H1 (cell line): ENCODE data around the gene TMEM244. TPM values are rescaled to one million over a fixed set of nuclear protein-coding genes. Genes with fewer than 3 reads are reported as not detected.

Source experiments
- CTCF ChIA-PET: fragments of 300-600 bp; sonication (Branson Sonifier 250); formaldehyde crosslinking; loops from one replicate; lab custom pipeline; 2021; ENCODE audit not compliant: partially characterized antibody; lab: Charles Lee
- POLR2A ChIA-PET: fragments of 300-600 bp; sonication (Branson Sonifier 250); formaldehyde crosslinking; loops from one replicate; lab custom pipeline; 2021; ENCODE audit warnings: inconsistent platforms; ENCODE audit not compliant: partially characterized antibody; lab: Charles Lee
- DNase-seq, 2 experiments: peaks; one replicate each; pipeline versions ENCODE4 v3.0.0 to v3.0.0-alpha.2; 2010 to 2022; ENCODE audit warnings: low spot score in 2 of 2, low read depth in 1 of 2, mixed read lengths in 1 of 2
- FAIRE-seq: peaks from 2 replicates; lab custom pipeline; 2011; peaks lifted over from hg19 to GRCh38; lab: Jason Lieb, UNC
- H2AFZ ChIP-seq: 2 replicates; pipeline ENCODE4 v1.8.1; 2012; ENCODE audit warnings: low read length, inconsistent platforms
- H2AK5ac ChIP-seq: 2 replicates; pipeline ENCODE4 v1.6.1; 2013; ENCODE audit warnings: low read depth, low read length
- H2BK120ac ChIP-seq: replicated peaks from 2 replicates; pipeline ENCODE3; 2013; ENCODE audit warnings: low read depth, low read length, inconsistent platforms
- H2BK12ac ChIP-seq: 2 replicates; pipeline ENCODE4 v1.6.1; 2013; ENCODE audit warnings: low read depth, low read length
- H2BK15ac ChIP-seq: 2 replicates; pipeline ENCODE4 v1.6.1; 2013; ENCODE audit warnings: low read length
- H2BK20ac ChIP-seq: 2 replicates; pipeline ENCODE4 v1.6.1; 2013; ENCODE audit warnings: low read length
- H2BK5ac ChIP-seq: 2 replicates; pipeline ENCODE4 v1.6.1; 2013; ENCODE audit warnings: low read depth, low read length
- H3K14ac ChIP-seq: 2 replicates; pipeline ENCODE4 v1.6.1; 2013; ENCODE audit warnings: inconsistent platforms; ENCODE audit not compliant: insufficient read length
- H3K18ac ChIP-seq: 2 replicates; pipeline ENCODE4 v1.6.1; 2013; ENCODE audit warnings: low read length; ENCODE audit errors: extremely low read depth
- H3K23ac ChIP-seq: 2 replicates; pipeline ENCODE4 v1.6.1; 2013; ENCODE audit warnings: inconsistent platforms; ENCODE audit not compliant: insufficient read length
- H3K23me2 ChIP-seq: 2 replicates; pipeline ENCODE4 v1.6.1; 2013; ENCODE audit warnings: low read depth, low read length
- H3K27ac ChIP-seq: 2 replicates; pipeline ENCODE4 v1.6.1; 2011; ENCODE audit warnings: low read depth, low read length, inconsistent platforms
- H3K27me3 ChIP-seq, 4 experiments: replicated peaks in 1 of 4; 1 replicate in 1 of 4; 2 replicates in 3 of 4; pipeline versions ENCODE4 v1.6.1 to v1.8.1; 2011 to 2013; ENCODE audit warnings: low read length in 3 of 4, mild to moderate bottlenecking in 3 of 4, inconsistent platforms in 2 of 4, mixed read lengths in 2 of 4, moderate library complexity in 1 of 4; ENCODE audit not compliant: control insufficient read depth in 3 of 4, insufficient read depth in 3 of 4; ENCODE audit errors: extremely low read depth in 1 of 4
- H3K36me3 ChIP-seq, 4 experiments: 2 replicates each; pipeline versions ENCODE4 v1.6.1 to v1.8.1; 2011 to 2013; ENCODE audit warnings: mild to moderate bottlenecking in 4 of 4, low read length in 3 of 4, moderate library complexity in 2 of 4, control low read depth in 1 of 4, inconsistent platforms in 1 of 4; ENCODE audit not compliant: insufficient read depth in 4 of 4, control insufficient read depth in 2 of 4
- H3K4ac ChIP-seq: replicated peaks from 2 replicates; pipeline ENCODE3; 2013; ENCODE audit warnings: low read length, low read depth, mixed read lengths, inconsistent platforms; ENCODE audit not compliant: insufficient read length
- H3K4me1 ChIP-seq, 4 experiments: replicated peaks in 1 of 4; 1 replicate in 1 of 4; 2 replicates in 3 of 4; pipeline versions ENCODE4 v1.6.1 to v1.8.1; 2011 to 2013; ENCODE audit warnings: low read length in 3 of 4, inconsistent platforms in 2 of 4, mixed read lengths in 1 of 4; ENCODE audit not compliant: insufficient read depth in 4 of 4, control insufficient read depth in 3 of 4
- H3K4me2 ChIP-seq, 2 experiments: 2 replicates each; pipeline versions ENCODE4 v1.6.1 to v1.8.1; 2011 to 2013; ENCODE audit warnings: low read depth in 2 of 2, low read length in 2 of 2, control low read depth in 1 of 2, inconsistent platforms in 1 of 2, mild to moderate bottlenecking in 1 of 2; ENCODE audit not compliant: insufficient read depth in 1 of 2
- H3K4me3 ChIP-seq, 4 experiments: fragments of 200-600, 300-600 bp in 1 of 4; sonication (generic), shearing (Covaris generic), sonication (Bioruptor Twin) in 1 of 4; 2 replicates each; pipeline versions ENCODE4 v1.5.1 to v1.8.1; 2011 to 2016; ENCODE audit warnings: low read length in 4 of 4, low read depth in 3 of 4, control low read depth in 2 of 4, inconsistent platforms in 2 of 4, mild to moderate bottlenecking in 2 of 4, mixed read lengths in 1 of 4, moderate library complexity in 1 of 4; ENCODE audit not compliant: insufficient read depth in 2 of 4; ENCODE audit errors: extremely low read depth in 1 of 4
- H3K56ac ChIP-seq: replicated peaks from 2 replicates; pipeline ENCODE3; 2013; ENCODE audit warnings: low read depth, mild to moderate bottlenecking, mixed read lengths, low read length, inconsistent platforms; ENCODE audit not compliant: insufficient read length
- H3K79me1 ChIP-seq: 2 replicates; pipeline ENCODE4 v1.6.1; 2013; ENCODE audit warnings: low read depth, low read length, control low read depth
- H3K79me2 ChIP-seq, 2 experiments: 2 replicates each; pipeline versions ENCODE4 v1.6.1 to v1.8.1; 2012 to 2013; ENCODE audit warnings: low read length in 2 of 2, mild to moderate bottlenecking in 2 of 2, inconsistent platforms in 1 of 2; ENCODE audit not compliant: insufficient read depth in 2 of 2, control insufficient read depth in 1 of 2
- H3K9ac ChIP-seq, 4 experiments: replicated peaks in 1 of 4; 1 replicate in 1 of 4; 2 replicates in 3 of 4; pipeline versions ENCODE4 v1.6.1 to v1.8.1; 2011 to 2013; ENCODE audit warnings: low read depth in 3 of 4, low read length in 3 of 4, control low read depth in 2 of 4, mild to moderate bottlenecking in 2 of 4, moderate library complexity in 2 of 4, inconsistent platforms in 1 of 4; ENCODE audit errors: extremely low read depth in 1 of 4
- H3K9me3 ChIP-seq, 2 experiments: 2 replicates each; pipeline versions ENCODE4 v1.6.1 to v1.8.1; 2012 to 2013; ENCODE audit warnings: mild to moderate bottlenecking in 2 of 2, moderate library complexity in 2 of 2, control low read depth in 1 of 2, inconsistent platforms in 1 of 2, low read depth in 1 of 2, low read length in 1 of 2, mixed read lengths in 1 of 2; ENCODE audit not compliant: insufficient read depth in 2 of 2
- H4K20me1 ChIP-seq, 2 experiments: replicated peaks in 1 of 2; 2 replicates each; pipeline versions ENCODE3 to v1.8.1; 2011 to 2013; ENCODE audit warnings: inconsistent platforms in 2 of 2, low read length in 2 of 2, mild to moderate bottlenecking in 1 of 2; ENCODE audit not compliant: insufficient read depth in 2 of 2, control insufficient read depth in 1 of 2
- H4K5ac ChIP-seq: 2 replicates; pipeline ENCODE4 v1.6.1; 2013; ENCODE audit warnings: low read length, low read depth, mixed read lengths, inconsistent platforms; ENCODE audit not compliant: insufficient read length
- H4K8ac ChIP-seq: 2 replicates; pipeline ENCODE4 v1.8.0; 2013; ENCODE audit warnings: mild to moderate bottlenecking, moderate library complexity, low read length, inconsistent platforms; ENCODE audit not compliant: insufficient read depth; ENCODE audit errors: extremely low read depth
- H4K91ac ChIP-seq: replicated peaks from 2 replicates; pipeline ENCODE3; 2013; ENCODE audit warnings: low read length, mixed read lengths, inconsistent platforms; ENCODE audit not compliant: insufficient read length
- BACH1 ChIP-seq: IDR thresholded peaks from 2 replicates; pipeline ENCODE4 v1.6.1; 2012; ENCODE audit warnings: low read length, improper control_type of control experiment
- CEBPB ChIP-seq: IDR thresholded peaks from 2 replicates; pipeline ENCODE4 v1.6.1; 2012; ENCODE audit warnings: low read depth, low read length
- CREB1 ChIP-seq: IDR thresholded peaks from 2 replicates; pipeline ENCODE4 v1.6.1; 2012; ENCODE audit warnings: inconsistent platforms
- EGR1 ChIP-seq: IDR thresholded peaks from 2 replicates; pipeline ENCODE4 v1.6.1; 2011; ENCODE audit warnings: low read depth, low read length, borderline replicate concordance
- EZH2 ChIP-seq: fragments of 200-600 bp; sonication (generic); IDR thresholded peaks from 2 replicates; pipeline ENCODE4 v1.7.1; 2012; ENCODE audit warnings: low read depth, mild to moderate bottlenecking, moderate library complexity, low read length, inconsistent platforms; ENCODE audit not compliant: severe bottlenecking
- MAX ChIP-seq: IDR thresholded peaks from 2 replicates; pipeline ENCODE4 v1.6.1; 2012; ENCODE audit warnings: inconsistent platforms
- RAD21 ChIP-seq, 2 experiments: IDR thresholded peaks in 1 of 2; conservative IDR thresholded peaks in 1 of 2; 2 replicates each; pipeline ENCODE4 v1.6.1; 2011; ENCODE audit warnings: low read depth in 2 of 2, low read length in 2 of 2, improper control_type of control experiment in 1 of 2, inconsistent platforms in 1 of 2, mild to moderate bottlenecking in 1 of 2, moderate library complexity in 1 of 2
- SRF ChIP-seq: IDR thresholded peaks from 2 replicates; pipeline ENCODE4 v1.6.1; 2011; ENCODE audit warnings: mild to moderate bottlenecking, low read depth, low read length, moderate library complexity
- TAF7 ChIP-seq: optimal IDR thresholded peaks from 2 replicates; pipeline ENCODE3; 2011; ENCODE audit warnings: low read depth, mild to moderate bottlenecking, inconsistent platforms, low read length, moderate library complexity, borderline replicate concordance
- WGBS, 2 experiments: shearing (Covaris generic) in 1 of 2; methylation state at CpG; one replicate each; pipeline versions ENCODE4 v1.1.6 to v1.1.7; 2013 to 2015; ENCODE audit warnings: low lambda C conversion rate in 2 of 2, mixed read lengths in 2 of 2, inconsistent platforms in 1 of 2, low coverage in 1 of 2, missing lambda C conversion rate in 1 of 2; ENCODE audit not compliant: insufficient replicate concordance in 2 of 2, insufficient coverage in 1 of 2, insufficient read length in 1 of 2; ENCODE audit errors: extremely low coverage in 1 of 2, missing lambda C conversion rate in 1 of 2; 5-methylcytosine and 5-hydroxymethylcytosine counted together
- polyA plus RNA-seq, 7 experiments: library from polyadenylated mRNA; depleted of rRNA in 3 of 7; stranded (reverse) in 5 of 7; unstranded in 2 of 7; fragments of >200 nt in 5 of 7; fragments of 200-250 nt in 2 of 7; gene quantifications; 1 replicate in 5 of 7; 2 replicates in 1 of 7; 4 replicates in 1 of 7; pipeline versions ENCODE4 v1.2.1 to v1.2.3, GENCODE V29; 2011 to 2013; ENCODE audit warnings: missing spikeins in 2 of 7, mixed read lengths in 2 of 7
- total RNA-seq: library from RNA; stranded (reverse); fragmentation: NEBNext Ultra II Directional; extraction: Animal tissue kit (Norgen Biotek cat#: 25700); gene quantifications from 2 replicates; pipeline ENCODE4 v1.2.1, GENCODE V29; 2021
- TF ChIP-seq, protein P1 (sequence below): IDR thresholded peaks from 2 replicates; pipeline ENCODE4 v1.6.1; 2012; ENCODE audit warnings: low read length, inconsistent platforms
- TF ChIP-seq, protein P2 (sequence below): IDR thresholded peaks from 2 replicates; pipeline ENCODE4 v1.6.1; 2011; ENCODE audit warnings: low read depth, mild to moderate bottlenecking, low read length; ENCODE audit not compliant: insufficient read depth

TMEM244 gene
- total and polyA plus RNA-seq, 2 of the 8 experiments (the other 6 are each of a cell fraction or from before 2014, with no cell fraction given): not detected

DNA sequence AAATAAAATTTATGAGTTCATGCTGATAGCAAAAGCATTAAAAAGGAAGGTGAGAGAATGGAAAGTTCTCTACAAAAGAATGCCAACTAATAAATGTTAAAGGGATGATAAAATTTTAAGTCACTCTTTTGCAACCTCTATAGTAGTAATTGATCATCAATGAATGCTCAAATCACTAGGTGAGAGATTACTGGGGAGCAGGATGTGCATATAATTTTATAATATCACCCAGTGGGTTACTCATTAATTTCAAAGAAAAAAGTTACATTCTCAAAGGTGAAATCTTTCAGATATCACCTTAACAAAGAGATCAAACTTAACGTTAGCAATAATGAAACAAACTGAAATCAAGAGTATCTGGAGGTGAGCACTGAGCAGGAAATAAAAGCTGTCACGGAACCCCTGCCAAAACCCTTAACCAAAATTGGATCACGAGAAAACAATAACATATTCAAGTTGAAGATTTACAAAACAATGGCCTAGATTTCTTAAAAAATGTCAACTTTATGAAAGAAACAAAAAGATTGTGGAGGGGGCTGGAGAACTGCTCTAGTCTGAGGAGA, 45.5 kb upstream of the TMEM244 start:
- no peak overlapping the region for H3K27ac ChIP-seq
- no peak overlapping the region for H2BK15ac ChIP-seq
- H3K14ac ChIP-seq: no peak overlapping the region
- no peaks in the 10 kb centered on the region for H3K79me2 ChIP-seq
- H3K56ac ChIP-seq: no peak overlapping the region
- DNase-seq (no peak), FAIRE-seq (no peak)
- no peak overlapping the region for H3K4ac ChIP-seq
- H3K27me3 ChIP-seq: no peaks in the 10 kb centered on the region
- H3K79me1 ChIP-seq: no peaks in the 10 kb centered on the region
- H2AK5ac ChIP-seq: no peak overlapping the region
- H3K4me3 ChIP-seq: no peak overlapping the region
- H3K18ac ChIP-seq: no peak overlapping the region
- no peak overlapping the region for H4K5ac ChIP-seq
- H3K23me2 ChIP-seq: no peaks in the 10 kb centered on the region
- H2BK5ac ChIP-seq: no peak overlapping the region
- no peak overlapping the region for H2AFZ ChIP-seq
- no peak overlapping the region for H2BK12ac ChIP-seq
- POLR2A ChIA-PET: no interaction called here
- no peak overlapping the region for H2BK20ac ChIP-seq
- no peak overlapping the region for H4K8ac ChIP-seq
- 90% methylated on average over 3 of the region's 3 CpGs; no CpG with 5 or more reads in 1 of the 2 experiments for WGBS, 2 experiments
- H4K20me1 ChIP-seq: no peaks in the 10 kb centered on the region
- H2BK120ac ChIP-seq: no peak overlapping the region
- H3K23ac ChIP-seq: no peak overlapping the region
- H3K9ac ChIP-seq: no peak overlapping the region
- no peaks in the 10 kb centered on the region for H3K9me3 ChIP-seq
- H4K91ac ChIP-seq: no peak overlapping the region
- CTCF ChIA-PET: interaction anchor here (1.2 to 1.7 kb wide), 2 partner anchors 13 to 132 kb away, joined by 3 to 5 read pairs; no protein-coding TSS in a partner anchor
- H3K4me2 ChIP-seq: no peak overlapping the region
- no peaks in the 10 kb centered on the region for H3K4me1 ChIP-seq
- H3K36me3 ChIP-seq: no peaks in the 10 kb centered on the region
- no peak for TF ChIP-seq CREB1
- no peak for TF ChIP-seq BACH1
- TF ChIP-seq, protein P1, sequence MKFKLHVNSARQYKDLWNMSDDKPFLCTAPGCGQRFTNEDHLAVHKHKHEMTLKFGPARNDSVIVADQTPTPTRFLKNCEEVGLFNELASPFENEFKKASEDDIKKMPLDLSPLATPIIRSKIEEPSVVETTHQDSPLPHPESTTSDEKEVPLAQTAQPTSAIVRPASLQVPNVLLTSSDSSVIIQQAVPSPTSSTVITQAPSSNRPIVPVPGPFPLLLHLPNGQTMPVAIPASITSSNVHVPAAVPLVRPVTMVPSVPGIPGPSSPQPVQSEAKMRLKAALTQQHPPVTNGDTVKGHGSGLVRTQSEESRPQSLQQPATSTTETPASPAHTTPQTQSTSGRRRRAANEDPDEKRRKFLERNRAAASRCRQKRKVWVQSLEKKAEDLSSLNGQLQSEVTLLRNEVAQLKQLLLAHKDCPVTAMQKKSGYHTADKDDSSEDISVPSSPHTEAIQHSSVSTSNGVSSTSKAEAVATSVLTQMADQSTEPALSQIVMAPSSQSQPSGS: no peak
- TF ChIP-seq MAX: no peak
- no peak for TF ChIP-seq TAF7
- no peak for TF ChIP-seq EGR1
- TF ChIP-seq, protein P2, sequence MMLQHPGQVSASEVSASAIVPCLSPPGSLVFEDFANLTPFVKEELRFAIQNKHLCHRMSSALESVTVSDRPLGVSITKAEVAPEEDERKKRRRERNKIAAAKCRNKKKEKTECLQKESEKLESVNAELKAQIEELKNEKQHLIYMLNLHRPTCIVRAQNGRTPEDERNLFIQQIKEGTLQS: no peak
- no peak for TF ChIP-seq CEBPB
- TF ChIP-seq RAD21 (IDR thresholded peaks at IDR 0.05 in 1 of 2, conservative IDR thresholded peaks at IDR 0.05 in 1 of 2; ENCODE audit: low read depth in 2 of 2, low read length in 2 of 2): no peak
- TF ChIP-seq EZH2: no peak
- TF ChIP-seq SRF: no peak
